CD8-positive, alpha-beta memory T cell (primary cell): ENCODE measurements around the gene CRTAC1. TPM values are rescaled to one million over a fixed set of nuclear protein-coding genes. Genes with fewer than 3 reads are reported as not detected.

Source experiments
- CTCF ChIA-PET: fragments of 350-600 bp; sonication (Branson Sonifier 250); formaldehyde crosslinking; loops from one replicate; lab custom pipeline; 2021; ENCODE audit warnings: antibody characterized with exemption; lab: Charles Lee
- POLR2A ChIA-PET: fragments of 350-600 bp; sonication (Branson Sonifier 250); formaldehyde crosslinking; loops from one replicate; lab custom pipeline; 2021; ENCODE audit warnings: antibody characterized with exemption; lab: Charles Lee
- DNase-seq, 5 donors: peaks; one replicate each; pipeline versions ENCODE4 v3.0.0 to v3.0.0-alpha.2; 2020 to 2022; ENCODE audit warnings: mixed read lengths in 1 of 5
- H3K27ac ChIP-seq: one replicate; pipeline ENCODE4 v1.7.0; 2013; ENCODE audit warnings: low read depth, mild to moderate bottlenecking, low read length, moderate library complexity
- H3K27me3 ChIP-seq: 2 replicates; pipeline ENCODE4 v1.7.0; 2013; ENCODE audit warnings: low read length, mild to moderate bottlenecking; ENCODE audit not compliant: insufficient read depth, poor library complexity, severe bottlenecking
- H3K36me3 ChIP-seq: 2 replicates; pipeline ENCODE4 v1.7.0; 2013; ENCODE audit warnings: mild to moderate bottlenecking, low read length, moderate library complexity; ENCODE audit not compliant: insufficient read depth
- H3K4me1 ChIP-seq: 2 replicates; pipeline ENCODE4 v1.7.0; 2013; ENCODE audit warnings: mild to moderate bottlenecking, low read length, moderate library complexity; ENCODE audit not compliant: insufficient read depth
- H3K4me3 ChIP-seq: 2 replicates; pipeline ENCODE4 v1.7.0; 2013; ENCODE audit warnings: mild to moderate bottlenecking, low read length
- H3K9me3 ChIP-seq: 2 replicates; pipeline ENCODE4 v1.7.0; 2013; ENCODE audit warnings: mild to moderate bottlenecking, low read length
- H3K27ac Mint-ChIP-seq, 8 donors: one replicate each; pipeline ENCODE4 v1.8.0; 2020 to 2021; ENCODE audit warnings: mixed read lengths in 8 of 8, mild to moderate bottlenecking in 6 of 8, inconsistent platforms in 3 of 8, moderate library complexity in 3 of 8
- H3K27me3 Mint-ChIP-seq, 2 donors: one replicate each; pipeline ENCODE4 v1.8.0; 2020 to 2021; ENCODE audit warnings: mixed read lengths in 2 of 2, mild to moderate bottlenecking in 1 of 2, moderate library complexity in 1 of 2
- H3K36me3 Mint-ChIP-seq, 3 donors: one replicate each; pipeline ENCODE4 v1.8.0; 2020 to 2021; ENCODE audit warnings: mixed read lengths in 3 of 3, inconsistent platforms in 1 of 3, mild to moderate bottlenecking in 1 of 3
- H3K4me1 Mint-ChIP-seq, 3 donors: one replicate each; pipeline ENCODE4 v1.8.0; 2020 to 2021; ENCODE audit warnings: mixed read lengths in 3 of 3, inconsistent platforms in 1 of 3, mild to moderate bottlenecking in 1 of 3
- H3K4me3 Mint-ChIP-seq, 7 donors: one replicate each; pipeline ENCODE4 v1.8.0; 2020 to 2021; ENCODE audit warnings: mixed read lengths in 7 of 7, mild to moderate bottlenecking in 6 of 7, moderate library complexity in 4 of 7, inconsistent platforms in 2 of 7
- H3K9me3 Mint-ChIP-seq, 5 donors: one replicate each; pipeline ENCODE4 v1.8.0; 2020 to 2022; ENCODE audit warnings: mixed read lengths in 5 of 5, mild to moderate bottlenecking in 3 of 5, moderate library complexity in 2 of 5, inconsistent platforms in 1 of 5
- polyA plus RNA-seq: library from polyadenylated mRNA; unstranded; fragments of 300-500 nt; fragmentation: Illumina TruSeq; gene quantifications from one replicate; pipeline ENCODE4 v1.2.3, GENCODE V29; 2021
- total RNA-seq, 2 experiments: library from RNA; stranded (reverse); gene quantifications; one replicate each; pipeline ENCODE4 v1.2.3, GENCODE V29; 2021

The CRTAC1 gene
- total and polyA plus RNA-seq, 3 experiments from 2014 or later = not detected

DNA sequence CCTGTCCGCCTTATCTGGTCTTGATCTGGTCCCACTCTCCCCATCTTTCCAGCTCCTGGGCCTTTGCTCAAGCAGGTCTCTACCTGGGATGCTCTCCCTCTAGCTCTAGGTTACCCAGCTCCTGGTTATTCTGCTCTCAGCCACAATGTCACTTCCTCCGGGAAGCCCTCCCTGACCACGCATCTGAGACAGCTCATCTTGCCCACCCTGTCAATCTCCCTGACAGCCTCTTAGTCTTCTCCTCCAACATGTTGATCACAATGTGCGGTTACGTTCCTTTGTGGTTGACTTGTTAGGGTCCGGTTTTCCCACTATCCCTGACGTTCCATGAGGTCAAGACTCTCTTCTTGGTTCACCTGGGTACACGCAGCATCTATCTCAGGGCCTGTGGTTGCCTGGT is 125.1 kb downstream of the CRTAC1 start:
- no peak overlapping the region for H3K4me3 ChIP-seq
- Mint-ChIP-seq H3K27ac (no peak overlapping the region), H3K4me3 (no peak overlapping the region), H3K36me3 (no peaks in the 10 kb centered on the region), H3K4me1 (no peaks in the 10 kb centered on the region), H3K9me3 (no peaks in the 10 kb centered on the region), H3K27me3 (peaks cover 18 to 40% of the 10 kb centered on the region in 2 donors)
- POLR2A ChIA-PET = no interaction called here
- no peaks in the 10 kb centered on the region for H3K9me3 ChIP-seq
- no peaks in the 10 kb centered on the region for H3K27me3 ChIP-seq
- no peaks in the 10 kb centered on the region for H3K4me1 ChIP-seq
- CTCF ChIA-PET = interaction anchor here (0.8 to 2.0 kb wide), 2 partner anchors 10 to 113 kb away, joined by 4 to 12 read pairs; no protein-coding TSS in a partner anchor
- H3K36me3 ChIP-seq = no peaks in the 10 kb centered on the region
- no peak overlapping the region for H3K27ac ChIP-seq
- no peak for DNase-seq

DNA sequence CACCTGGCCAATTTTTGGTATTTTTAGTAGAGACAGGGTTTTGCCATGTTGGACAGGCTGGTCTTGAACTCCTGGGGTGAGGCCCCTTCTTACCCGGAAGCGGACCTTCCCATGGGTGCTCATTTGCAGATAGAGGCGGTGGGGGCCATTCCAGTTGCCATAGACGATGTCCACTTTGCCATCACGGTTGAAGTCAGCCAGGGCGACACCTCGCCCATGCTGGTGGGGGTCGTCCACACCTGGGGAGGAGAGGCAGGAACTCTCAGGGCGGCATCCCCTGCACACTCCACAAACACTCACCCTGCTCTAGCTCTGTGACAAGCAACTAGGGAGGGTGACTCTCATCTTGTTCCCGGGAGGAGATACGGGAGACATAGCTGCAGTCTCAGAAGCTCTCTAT is 125.8 kb downstream of the CRTAC1 start:
- DNase-seq = no peak
- Mint-ChIP-seq H3K27ac (no peak overlapping the region), H3K36me3 (no peaks in the 10 kb centered on the region), H3K9me3 (no peaks in the 10 kb centered on the region), H3K4me1 (no peaks in the 10 kb centered on the region), H3K27me3 (peaks cover 18 to 40% of the 10 kb centered on the region in 2 donors), H3K4me3 (no peak overlapping the region)
- ChIA-PET CTCF (interaction anchor here (0.8 to 2.0 kb wide), 3 partner anchors 11 to 112 kb away, joined by 3 to 12 read pairs (median 4); no protein-coding TSS in a partner anchor), POLR2A (no interaction called here)
- no peaks in the 10 kb centered on the region for H3K36me3 ChIP-seq
- H3K27ac ChIP-seq = no peak overlapping the region
- no peak overlapping the region for H3K4me3 ChIP-seq
- no peaks in the 10 kb centered on the region for H3K4me1 ChIP-seq
- no peaks in the 10 kb centered on the region for H3K27me3 ChIP-seq
- H3K9me3 ChIP-seq = no peaks in the 10 kb centered on the region

- Mint-ChIP-seq H3K27ac (no peak overlapping the region), H3K27me3 (peaks cover 18 to 40% of the 10 kb centered on the region in 2 donors), H3K4me3 (no peak overlapping the region), H3K9me3 (no peaks in the 10 kb centered on the region), H3K4me1 (no peaks in the 10 kb centered on the region), H3K36me3 (no peaks in the 10 kb centered on the region)
- Histone ChIP-seq H3K9me3 (no peaks in the 10 kb centered on the region), H3K4me1 (no peaks in the 10 kb centered on the region), H3K36me3 (no peaks in the 10 kb centered on the region), H3K27ac (no peak overlapping the region), H3K27me3 (no peaks in the 10 kb centered on the region), H3K4me3 (no peak overlapping the region)
- ChIA-PET CTCF (interaction anchor here (1.1 to 2.0 kb wide), 2 partner anchors 11 to 17 kb away, joined by 3 to 12 read pairs; no protein-coding TSS in a partner anchor), POLR2A (no interaction called here)
- no peak for DNase-seq
Observed at GRCh38 chr10:97904018-97904381, 126.4 kb downstream of the CRTAC1 start.

- POLR2A ChIA-PET = no interaction called here
- DNase-seq = no peak
- no peaks in the 10 kb centered on the region for H3K27me3 ChIP-seq
- Mint-ChIP-seq H3K27me3 (peaks cover 18 to 40% of the 10 kb centered on the region in 2 donors), H3K4me3 (no peak overlapping the region), H3K27ac (peak overlapping the region in 1 of 8 donors; percentile 89), H3K36me3 (no peaks in the 10 kb centered on the region), H3K4me1 (no peaks in the 10 kb centered on the region), H3K9me3 (no peaks in the 10 kb centered on the region)
- CTCF ChIA-PET = interaction anchor here (1.1 to 2.7 kb wide), 4 partner anchors 11 to 111 kb away, joined by 3 to 12 read pairs (median 8); no protein-coding TSS in a partner anchor
- H3K36me3 ChIP-seq = no peaks in the 10 kb centered on the region
- H3K9me3 ChIP-seq = no peaks in the 10 kb centered on the region
- no peak overlapping the region for H3K27ac ChIP-seq
- no peak overlapping the region for H3K4me3 ChIP-seq
- H3K4me1 ChIP-seq = no peaks in the 10 kb centered on the region
Observed at GRCh38 chr10:97903128-97904017, 127.0 kb downstream of the CRTAC1 start.

GRCh38 chr10:97901381-97901780 is 129.0 kb downstream of the CRTAC1 start:
- ChIA-PET POLR2A (no interaction called here), CTCF (interaction anchor here (2.7 kb wide), 1 partner anchor 13 kb away, joined by 10 read pairs; no protein-coding TSS in a partner anchor)
- no peak for DNase-seq
- H3K9me3 Mint-ChIP-seq = no peaks in the 10 kb centered on the region
- H3K4me1 Mint-ChIP-seq = no peaks in the 10 kb centered on the region
- H3K27me3 ChIP-seq = no peaks in the 10 kb centered on the region
- H3K27ac Mint-ChIP-seq = peak overlapping the region in 1 of 8 donors; percentile 66
- H3K36me3 Mint-ChIP-seq = no peaks in the 10 kb centered on the region
- H3K4me3 Mint-ChIP-seq = no peak overlapping the region
- H3K27me3 Mint-ChIP-seq = peaks cover 13 to 30% of the 10 kb centered on the region in 2 donors
- H3K4me3 ChIP-seq = no peak overlapping the region
- no peaks in the 10 kb centered on the region for H3K36me3 ChIP-seq
- H3K27ac ChIP-seq = no peak overlapping the region
- H3K4me1 ChIP-seq = no peaks in the 10 kb centered on the region
- no peaks in the 10 kb centered on the region for H3K9me3 ChIP-seq

DNA sequence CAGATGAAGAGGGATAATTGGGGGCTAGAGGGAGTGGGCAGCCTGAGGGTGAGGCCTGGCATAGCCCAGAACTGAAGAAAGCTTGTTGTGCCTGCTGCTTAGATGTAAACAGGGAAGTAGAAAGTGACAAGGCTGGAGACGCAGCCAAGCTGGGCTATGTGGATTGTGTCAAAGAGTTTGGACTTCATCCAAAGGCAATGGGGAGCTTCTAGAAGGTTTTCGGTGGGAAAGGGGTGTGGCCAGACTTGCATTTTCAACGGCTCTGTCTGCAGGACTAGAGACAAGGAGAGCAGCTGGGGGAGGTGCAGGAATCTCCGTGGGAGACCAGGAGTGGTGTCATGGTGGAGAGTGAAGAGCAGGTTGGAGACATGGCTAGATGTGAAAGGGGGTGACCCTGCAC is 132.0 kb downstream of the CRTAC1 start:
- H3K4me3 ChIP-seq = no peak overlapping the region
- DNase-seq = no peak
- H3K36me3 Mint-ChIP-seq = no peaks in the 10 kb centered on the region
- H3K27ac ChIP-seq = no peak overlapping the region
- H3K27me3 Mint-ChIP-seq = peaks cover 16 to 27% of the 10 kb centered on the region in 2 donors
- no peaks in the 10 kb centered on the region for H3K4me1 ChIP-seq
- no peaks in the 10 kb centered on the region for H3K27me3 ChIP-seq
- H3K36me3 ChIP-seq = no peaks in the 10 kb centered on the region
- CTCF ChIA-PET = no interaction called here
- no peak overlapping the region for H3K27ac Mint-ChIP-seq
- POLR2A ChIA-PET = no interaction called here
- no peaks in the 10 kb centered on the region for H3K9me3 ChIP-seq
- H3K4me1 Mint-ChIP-seq = no peaks in the 10 kb centered on the region
- H3K4me3 Mint-ChIP-seq = no peak overlapping the region
- no peaks in the 10 kb centered on the region for H3K9me3 Mint-ChIP-seq

GRCh38 chr10:97896756-97897358 is 133.6 kb downstream of the CRTAC1 start:
- Histone ChIP-seq H3K9me3 (no peaks in the 10 kb centered on the region), H3K4me3 (no peak overlapping the region), H3K27me3 (no peaks in the 10 kb centered on the region), H3K36me3 (no peaks in the 10 kb centered on the region), H3K4me1 (no peaks in the 10 kb centered on the region), H3K27ac (no peak overlapping the region)
- ChIA-PET CTCF (interaction anchor here (1.1 kb wide), 1 partner anchor 122 kb away, joined by 3 read pairs; no protein-coding TSS in a partner anchor), POLR2A (no interaction called here)
- Mint-ChIP-seq H3K27me3 (peaks cover 15 to 24% of the 10 kb centered on the region in 2 donors), H3K27ac (peak overlapping the region in 1 of 8 donors; percentile 14), H3K9me3 (no peaks in the 10 kb centered on the region), H3K4me3 (no peak overlapping the region), H3K4me1 (no peaks in the 10 kb centered on the region), H3K36me3 (no peaks in the 10 kb centered on the region)
- DNase-seq = no peak

DNA sequence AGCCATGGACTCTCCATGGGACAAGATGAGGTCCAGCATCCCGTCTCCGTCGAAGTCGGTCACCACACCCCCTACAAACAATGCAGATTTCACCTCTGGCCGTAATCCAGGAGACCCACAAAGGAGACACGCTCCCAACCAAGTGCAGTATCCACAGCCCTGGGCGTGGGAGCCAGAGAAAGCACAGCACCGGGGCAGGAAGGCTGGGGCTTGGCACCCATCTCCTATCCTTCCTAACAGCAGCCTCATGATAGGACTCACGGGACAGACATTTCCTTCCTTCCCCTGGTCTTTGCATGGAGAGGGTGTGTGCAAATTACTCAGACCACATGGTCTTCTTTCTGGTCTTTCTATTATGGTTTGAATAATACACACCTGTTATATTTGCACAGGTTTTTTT is 134.5 kb downstream of the CRTAC1 start:
- Histone ChIP-seq H3K4me1 (no peaks in the 10 kb centered on the region), H3K27ac (no peak overlapping the region), H3K27me3 (no peaks in the 10 kb centered on the region), H3K9me3 (no peaks in the 10 kb centered on the region), H3K36me3 (no peaks in the 10 kb centered on the region), H3K4me3 (no peak overlapping the region)
- no peaks in the 10 kb centered on the region for H3K4me1 Mint-ChIP-seq
- H3K36me3 Mint-ChIP-seq = no peaks in the 10 kb centered on the region
- H3K9me3 Mint-ChIP-seq = no peaks in the 10 kb centered on the region
- no peak overlapping the region for H3K4me3 Mint-ChIP-seq
- H3K27ac Mint-ChIP-seq = no peak overlapping the region
- ChIA-PET POLR2A (no interaction called here), CTCF (no interaction called here)
- DNase-seq = no peak
- H3K27me3 Mint-ChIP-seq = peaks cover 12 to 26% of the 10 kb centered on the region in 2 donors
